Fibroblast of mammary gland (primary cell): Measurements from ENCODE around the gene LRRC63.
"Not testable (repeated sequence)": the region's sequence is repeated elsewhere in the genome, so short reads cannot be mapped to it uniquely, and the experiment has no call there.

Experiments used
- DNase-seq: peaks from one replicate; pipeline ENCODE4 v3.0.0-alpha.2; 2010; ENCODE audit warnings: low read depth
- H3K4me3 ChIP-seq: 2 replicates; pipeline ENCODE4 v1.5.1; 2011; ENCODE audit warnings: low read depth, mild to moderate bottlenecking, low read length, moderate library complexity; ENCODE audit not compliant: control insufficient read depth
- CTCF ChIP-seq: conservative IDR thresholded peaks from 2 replicates; pipeline ENCODE4 v1.5.1; 2011; ENCODE audit warnings: low read depth, low read length, inconsistent platforms; ENCODE audit not compliant: control insufficient read depth, insufficient read depth

LRRC63 gene

GRCh38 chr13:46202966-46203365 is 8.8 kb upstream of the LRRC63 start:
- H3K4me3 ChIP-seq: no peak overlapping the region
- peak; percentile 12 for DNase-seq
- no peak for TF ChIP-seq CTCF

DNA sequence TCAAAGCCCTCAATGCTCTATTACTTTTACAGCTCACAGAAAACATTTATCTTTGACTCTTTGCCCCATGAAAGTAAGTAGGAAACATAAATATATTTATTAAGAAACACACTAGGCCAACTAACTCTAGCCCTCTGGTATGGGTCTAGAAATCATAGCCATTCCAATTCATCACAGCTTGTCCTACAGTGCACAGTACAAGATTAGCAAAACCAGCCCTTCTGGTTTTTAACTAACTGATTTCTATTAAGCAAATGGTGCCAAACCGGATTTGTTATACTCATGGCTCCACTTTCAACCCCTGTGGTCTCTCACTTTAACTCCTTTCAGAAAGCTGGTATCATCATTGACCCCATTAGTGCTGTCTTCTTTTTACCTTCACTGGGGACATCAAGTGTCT is 5.6 kb upstream of the LRRC63 start:
- DNase-seq: no peak
- no peak overlapping the region for H3K4me3 ChIP-seq
- TF ChIP-seq CTCF: no peak

DNA sequence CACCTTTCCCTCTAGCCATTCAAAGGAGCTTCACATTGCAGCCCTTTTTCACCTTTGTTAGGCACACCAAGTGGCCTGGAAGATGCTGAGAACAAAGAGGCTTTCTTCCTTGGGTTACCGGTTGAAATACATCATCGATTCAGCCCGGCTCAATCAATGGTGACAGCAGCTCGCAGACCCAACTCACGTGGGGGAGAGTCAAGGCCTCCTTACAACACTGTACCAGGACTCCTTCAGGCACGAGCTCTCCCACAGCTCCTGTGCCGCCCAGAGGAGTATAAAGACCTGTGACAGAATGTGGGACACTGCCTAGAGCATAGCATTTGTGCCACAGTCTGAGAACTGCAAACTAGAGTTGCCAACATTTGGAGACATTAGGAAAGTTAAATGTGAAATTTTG is 3.9 kb upstream of the LRRC63 start:
- no peak for DNase-seq
- TF ChIP-seq CTCF: no peak
- H3K4me3 ChIP-seq: no peak overlapping the region

DNA sequence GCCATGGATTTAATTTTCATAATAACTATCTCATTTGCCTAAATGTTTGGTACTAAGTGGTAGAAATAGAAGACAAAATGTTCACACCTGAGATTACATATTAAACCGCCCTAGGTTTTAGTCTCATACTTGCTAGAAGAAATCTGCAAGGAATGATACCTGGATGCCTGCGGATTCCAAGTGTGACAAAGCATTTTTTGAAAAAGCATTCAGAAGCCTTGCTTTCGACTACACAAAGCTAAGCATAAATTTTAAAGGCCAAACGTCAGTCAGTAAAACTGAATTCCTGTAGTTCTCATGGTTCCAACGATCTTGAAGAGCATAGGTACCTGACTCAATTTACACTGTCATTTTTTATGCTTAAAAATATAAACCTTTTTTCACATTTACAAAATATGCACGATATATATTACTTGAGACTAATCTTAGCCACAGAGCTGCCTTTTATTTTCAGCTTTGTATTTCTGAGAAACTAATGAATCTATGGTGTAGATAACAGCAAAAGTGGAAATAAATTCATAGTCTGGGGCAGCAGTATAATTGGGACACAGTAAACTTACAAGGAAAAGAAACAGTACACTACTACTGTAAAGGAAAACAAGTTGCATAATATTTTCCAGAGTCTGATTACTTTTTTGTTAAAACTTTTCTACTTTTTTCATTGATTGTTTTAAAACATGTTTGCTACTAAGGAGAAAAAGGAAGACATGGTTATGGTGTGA is 1.2 kb upstream of the LRRC63 start:
- no peak for DNase-seq
- TF ChIP-seq CTCF: no peak
- no peak overlapping the region for H3K4me3 ChIP-seq

- no peak for TF ChIP-seq CTCF
- H3K4me3 ChIP-seq: peak overlapping the region; percentile 45
- no peak for DNase-seq
Measured at GRCh38 chr13:46211116-46211482, 629 bp upstream of the LRRC63 start.

GRCh38 chr13:46213242-46213641 is 1.5 kb downstream of the LRRC63 start:
- no peak for DNase-seq
- no peak for TF ChIP-seq CTCF
- no peak overlapping the region for H3K4me3 ChIP-seq

GRCh38 chr13:46214741-46215140 is 3.0 kb downstream of the LRRC63 start:
- DNase-seq, H3K4me3 ChIP-seq: not testable (repeated sequence)

DNA sequence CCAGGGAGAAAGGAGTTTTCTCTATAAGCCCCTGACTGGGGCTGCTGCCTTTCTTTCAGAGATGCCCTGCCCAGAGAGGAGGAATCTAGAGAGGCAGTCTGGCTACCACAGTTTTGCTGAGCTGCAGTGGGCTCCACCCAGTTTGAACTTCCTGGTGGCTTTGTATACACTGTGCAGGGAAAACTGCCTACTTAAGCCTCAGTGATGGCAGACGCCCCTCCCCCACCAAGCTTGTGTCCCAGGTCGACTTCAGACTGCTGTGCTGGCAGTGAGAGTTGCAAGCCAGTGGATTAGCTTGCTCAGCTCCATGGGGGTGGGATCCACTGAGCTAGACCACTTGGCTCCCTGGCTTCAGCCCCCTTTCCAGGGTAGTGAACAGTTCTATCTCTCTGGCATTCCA is 8.5 kb downstream of the LRRC63 start:
- DNase-seq, H3K4me3 ChIP-seq: not testable (repeated sequence)
